Stomach (tissue), 9 donors: Measurements from ENCODE around the gene EIF3B. TPM values are rescaled to one million over a fixed set of nuclear protein-coding genes. Genes with fewer than 3 reads are reported as not detected.
A peak's percentile ranks its signal among the peaks of the same experiment; 100 is the strongest.

ENCODE experiments used
- DNase-seq, 2 donors: peaks; one replicate each; pipeline versions ENCODE4 v3.0.0 to v3.0.0-alpha.2; 2013 to 2019
- H3K27ac ChIP-seq, 5 donors: fragments of 200-600 bp in 4 of 5; sonication (generic) in 4 of 5; one replicate each; pipeline ENCODE4 v1.5.1; 2013 to 2019; ENCODE audit warnings: mild to moderate bottlenecking in 1 of 5, moderate library complexity in 1 of 5
- H3K27me3 ChIP-seq, 3 donors: fragments of 200-600 bp; sonication (generic); one replicate each; pipeline ENCODE4 v1.5.1; 2017 to 2019; ENCODE audit warnings: mixed run types in 1 of 3
- H3K36me3 ChIP-seq, 4 donors: fragments of 200-600 bp; sonication (generic); 1 replicate in 3 of 4; 2 replicates in 1 of 4; pipeline ENCODE4 v1.5.1; 2016 to 2019
- H3K4me1 ChIP-seq, 4 donors: fragments of 200-600 bp; sonication (generic); one replicate each; pipeline ENCODE4 v1.5.1; 2016 to 2019
- H3K4me3 ChIP-seq, 4 donors: fragments of 200-600 bp; sonication (generic) in 3 of 4; one replicate each; pipeline ENCODE4 v1.5.1; 2016 to 2019; ENCODE audit warnings: mild to moderate bottlenecking in 1 of 4
- H3K9me3 ChIP-seq, 4 donors: fragments of 200-600 bp; sonication (generic); one replicate each; pipeline ENCODE4 v1.5.1; 2016 to 2019
- CTCF ChIP-seq, 7 experiments: fragments of 450-650 bp in 4 of 7; fragments of 200-600 bp in 3 of 7; sonication (generic) in 3 of 7; IDR thresholded peaks; one replicate each; pipeline ENCODE4 v1.5.1; 2016 to 2019; ENCODE audit warnings: antibody characterized with exemption in 7 of 7, control low read depth in 2 of 7, mild to moderate bottlenecking in 1 of 7
- EP300 ChIP-seq: sonication (generic); formaldehyde crosslinking; IDR thresholded peaks from one replicate; pipeline ENCODE4 v1.6.1; 2017; ENCODE audit warnings: antibody characterized with exemption
- POLR2A ChIP-seq, 4 donors: fragments of 450-650 bp; IDR thresholded peaks; one replicate each; pipeline ENCODE4 v1.6.1; 2016; ENCODE audit warnings: antibody characterized with exemption in 4 of 4, control low read depth in 2 of 4, mild to moderate bottlenecking in 1 of 4, moderate library complexity in 1 of 4
- POLR2AphosphoS5 ChIP-seq, 3 donors: sonication (generic); formaldehyde crosslinking; IDR thresholded peaks; one replicate each; pipeline ENCODE4 v1.6.1; 2016; ENCODE audit warnings: antibody characterized with exemption in 3 of 3
- WGBS, 5 donors: extraction: QIAGEN DNeasy Blood & Tissue Kit in 3 of 5; methylation state at CpG; one replicate each; pipeline versions ENCODE4 v1.1.5 to v1.1.7; 2013 to 2018; 5-methylcytosine and 5-hydroxymethylcytosine counted together
- intact Hi-C: fragments of 100-400 bp; cut with DNase I; formaldehyde crosslinking; loops from one replicate; pipeline ENCODE4 v1.15.1; 2023; ENCODE audit warnings: low total_unique reads
- polyA plus RNA-seq, 3 donors: library from polyadenylated mRNA; stranded (reverse); fragments of 200-250 nt; gene quantifications; one replicate each; pipeline ENCODE4 v1.2.3, GENCODE V29; 2013
- total RNA-seq, 5 donors: library from RNA; depleted of rRNA; stranded (reverse); fragments of >200 nt; gene quantifications; one replicate each; pipeline versions ENCODE4 v1.1.0 to v1.2.3, GENCODE V29; 2014 to 2016
- donor health status: healthy with polysubstance abuse.
- donor health status: Bipolar disorder and iron deficiency.
- donor health status: healthy.

The EIF3B gene
- total and polyA plus RNA-seq, 8 donors, result 64.8 to 373 (median 131) TPM

GRCh38 chr7:2403014-2403717 lies 48.5 kb downstream of the EIF3B start, which contains the start of gene CHST12:
CHST12 (plus strand) TSS chr7:2403611; CDS start chr7:2432640, 29,029 bp downstream.
- H3K9me3 ChIP-seq, result no peaks in the 10 kb centered on the region
- peaks cover 34 to 77% (median 51%) of the 10 kb centered on the region in 4 donors for H3K4me1 ChIP-seq
- peak within 1 kb of the TSS; percentile 73 to 88 (median 77) for H3K27ac ChIP-seq
- intact Hi-C loops, result no loop called here
- DNase-seq, result peak; percentile 97 to 99
- TF ChIP-seq POLR2A (IDR thresholded peaks at IDR 0.05), result no peak
- TF ChIP-seq EP300, result no peak
- no peak for TF ChIP-seq CTCF (IDR thresholded peaks at IDR 0.05)
- peak in 1 of 3 donors; percentile 67 for TF ChIP-seq POLR2AphosphoS5 (IDR thresholded peaks at IDR 0.05)
- 1 to 3% (median 2%) methylated on average over 30 to 89 of the region's 89 CpGs for WGBS, 5 donors
- no peaks in the 10 kb centered on the region for H3K27me3 ChIP-seq
- H3K4me3 ChIP-seq, result peak within 1 kb of the TSS; percentile 90 to 99 (median 96)
- no peaks in the 10 kb centered on the region for H3K36me3 ChIP-seq

GRCh38 chr7:2403718-2404648 lies 49.4 kb downstream of the EIF3B start:
- 1 to 3% (median 1%) methylated on average over 46 to 71 of the region's 71 CpGs for WGBS, 5 donors

GRCh38 chr7:2404714-2405119 lies 50.1 kb downstream of the EIF3B start:
- WGBS, 5 donors, result 55 to 63% (median 59%) methylated on average over 12 of the region's 12 CpGs
- intact Hi-C loops, result no loop called here
- peak overlapping the region in 4 of 5 donors; percentile 77 to 88 (median 82) for H3K27ac ChIP-seq
- H3K9me3 ChIP-seq, result no peaks in the 10 kb centered on the region
- peak overlapping the region; percentile 90 to 99 (median 96) for H3K4me3 ChIP-seq
- no peaks in the 10 kb centered on the region for H3K27me3 ChIP-seq
- H3K4me1 ChIP-seq, result peaks cover 30 to 83% (median 58%) of the 10 kb centered on the region in 4 donors
- TF ChIP-seq POLR2AphosphoS5 (IDR thresholded peaks at IDR 0.05), result no peak
- no peaks in the 10 kb centered on the region for H3K36me3 ChIP-seq
- DNase-seq, result no peak

More at GRCh38 chr7:2403718-2404648, 49.4 kb downstream of the EIF3B start:
- TF ChIP-seq EP300 (no peak), CTCF (IDR thresholded peaks at IDR 0.05) (peak in 2 of 7 experiments; percentile 9 to 12), POLR2A (IDR thresholded peaks at IDR 0.05) (no peak), POLR2AphosphoS5 (IDR thresholded peaks at IDR 0.05) (no peak)
- Histone ChIP-seq H3K9me3 (no peaks in the 10 kb centered on the region), H3K27ac (peak overlapping the region; percentile 73 to 88 (median 77)), H3K4me1 (peaks cover 34 to 85% (median 58%) of the 10 kb centered on the region in 4 donors), H3K4me3 (peak overlapping the region; percentile 90 to 99 (median 96)), H3K27me3 (no peaks in the 10 kb centered on the region), H3K36me3 (no peaks in the 10 kb centered on the region)
- intact Hi-C loops, result no loop called here
- peak; percentile 44 to 71 for DNase-seq

- intact Hi-C loops, result no loop called here
- Histone ChIP-seq H3K27me3 (no peaks in the 10 kb centered on the region), H3K4me3 (peak overlapping the region in 3 of 4 donors; percentile 9 to 96 (median 96)), H3K27ac (peak overlapping the region in 4 of 5 donors; percentile 77 to 88 (median 82)), H3K36me3 (no peaks in the 10 kb centered on the region), H3K4me1 (peaks cover 25 to 82% (median 54%) of the 10 kb centered on the region in 4 donors), H3K9me3 (no peaks in the 10 kb centered on the region)
- 82 to 92% (median 88%) methylated on average over 10 of the region's 10 CpGs for WGBS, 5 donors
- DNase-seq, result no peak
- no peak for TF ChIP-seq POLR2AphosphoS5 (IDR thresholded peaks at IDR 0.05)
- no peak for TF ChIP-seq CTCF (IDR thresholded peaks at IDR 0.05)
- no peak for TF ChIP-seq EP300
- TF ChIP-seq POLR2A (IDR thresholded peaks at IDR 0.05), result no peak
Observed at GRCh38 chr7:2405201-2405600, 50.6 kb downstream of the EIF3B start.
